Measurements from ENCODE around the gene RNF169.

Gene RNF169

DNA sequence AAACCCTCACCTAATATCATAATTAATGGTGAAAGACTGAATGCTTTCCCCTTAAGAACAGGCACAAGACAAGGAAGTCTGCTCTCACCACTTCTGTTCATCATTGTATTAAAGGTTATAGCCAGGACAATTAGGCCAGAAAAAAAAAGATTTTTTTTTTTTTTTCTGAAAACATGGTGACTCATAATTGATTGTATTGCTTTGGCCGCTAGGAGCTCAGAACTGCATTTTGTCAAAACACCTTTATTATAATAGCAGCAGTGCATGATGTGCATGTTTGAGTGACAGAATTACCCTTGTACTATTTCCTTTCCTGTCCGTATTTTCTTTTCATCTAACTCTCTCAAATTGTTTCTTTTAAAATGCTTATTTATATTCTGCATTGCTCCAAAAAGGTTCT is 98.1 kb downstream of the RNF169 start:
- FAIRE-seq (no peak), DNase-seq (ENCODE audit: insufficient read length, low spot score) (no peak)
- TF ChIP-seq, protein P1, sequence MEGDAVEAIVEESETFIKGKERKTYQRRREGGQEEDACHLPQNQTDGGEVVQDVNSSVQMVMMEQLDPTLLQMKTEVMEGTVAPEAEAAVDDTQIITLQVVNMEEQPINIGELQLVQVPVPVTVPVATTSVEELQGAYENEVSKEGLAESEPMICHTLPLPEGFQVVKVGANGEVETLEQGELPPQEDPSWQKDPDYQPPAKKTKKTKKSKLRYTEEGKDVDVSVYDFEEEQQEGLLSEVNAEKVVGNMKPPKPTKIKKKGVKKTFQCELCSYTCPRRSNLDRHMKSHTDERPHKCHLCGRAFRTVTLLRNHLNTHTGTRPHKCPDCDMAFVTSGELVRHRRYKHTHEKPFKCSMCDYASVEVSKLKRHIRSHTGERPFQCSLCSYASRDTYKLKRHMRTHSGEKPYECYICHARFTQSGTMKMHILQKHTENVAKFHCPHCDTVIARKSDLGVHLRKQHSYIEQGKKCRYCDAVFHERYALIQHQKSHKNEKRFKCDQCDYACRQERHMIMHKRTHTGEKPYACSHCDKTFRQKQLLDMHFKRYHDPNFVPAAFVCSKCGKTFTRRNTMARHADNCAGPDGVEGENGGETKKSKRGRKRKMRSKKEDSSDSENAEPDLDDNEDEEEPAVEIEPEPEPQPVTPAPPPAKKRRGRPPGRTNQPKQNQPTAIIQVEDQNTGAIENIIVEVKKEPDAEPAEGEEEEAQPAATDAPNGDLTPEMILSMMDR (IDR thresholded peaks at IDR 0.05; ENCODE audit: insufficient read depth, missing control alignments), result no peak

GRCh38 chr11:74847395-74847794 is 98.7 kb downstream of the RNF169 start:
- DNase-seq (ENCODE audit: insufficient read length, low spot score) (no peak), FAIRE-seq (no peak)
- TF ChIP-seq, protein P1 (IDR thresholded peaks at IDR 0.05; ENCODE audit: insufficient read depth, missing control alignments), result no peak

DNA sequence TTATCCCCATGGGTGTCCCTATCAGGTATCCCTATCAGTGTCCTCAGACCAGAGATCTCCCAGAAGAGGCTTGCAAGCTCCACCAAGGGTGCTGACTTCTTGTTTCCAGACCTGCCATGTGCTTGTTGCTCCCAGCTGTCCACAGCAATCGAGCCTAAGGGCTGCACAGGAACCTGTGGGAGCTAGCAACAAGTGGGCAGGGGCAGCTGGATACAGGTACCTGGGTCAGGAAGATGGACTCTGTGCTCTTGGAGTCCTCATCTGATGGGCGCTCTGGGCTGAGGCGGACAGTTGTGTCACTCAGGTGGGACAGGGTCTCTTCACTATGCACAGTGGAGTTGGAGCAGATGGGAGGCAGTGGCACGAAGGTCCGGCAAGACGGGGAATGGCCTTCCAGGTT is 99.2 kb downstream of the RNF169 start:
- FAIRE-seq (no peak), DNase-seq (ENCODE audit: insufficient read length, low spot score) (no peak)
- TF ChIP-seq, protein P1 (IDR thresholded peaks at IDR 0.05; ENCODE audit: insufficient read depth, missing control alignments), result no peak

- FAIRE-seq (no peak), DNase-seq (ENCODE audit: insufficient read length, low spot score) (no peak)
- TF ChIP-seq, protein P1 (IDR thresholded peaks at IDR 0.05; ENCODE audit: insufficient read depth, missing control alignments), result no peak
Observed at GRCh38 chr11:74849525-74850391, 101.1 kb downstream of the RNF169 start.

- FAIRE-seq (no peak), DNase-seq (ENCODE audit: insufficient read length, low spot score) (no peak)
- TF ChIP-seq, protein P1 (IDR thresholded peaks at IDR 0.05; ENCODE audit: insufficient read depth, missing control alignments), result no peak
Observed at GRCh38 chr11:74853223-74853622, 104.6 kb downstream of the RNF169 start.

GRCh38 chr11:74860743-74861142 is 112.1 kb downstream of the RNF169 start:
- TF ChIP-seq, protein P1 (IDR thresholded peaks at IDR 0.05; ENCODE audit: insufficient read depth, missing control alignments), result no peak
- no peak for FAIRE-seq
- no peak for DNase-seq (ENCODE audit: insufficient read length, low spot score)

DNA sequence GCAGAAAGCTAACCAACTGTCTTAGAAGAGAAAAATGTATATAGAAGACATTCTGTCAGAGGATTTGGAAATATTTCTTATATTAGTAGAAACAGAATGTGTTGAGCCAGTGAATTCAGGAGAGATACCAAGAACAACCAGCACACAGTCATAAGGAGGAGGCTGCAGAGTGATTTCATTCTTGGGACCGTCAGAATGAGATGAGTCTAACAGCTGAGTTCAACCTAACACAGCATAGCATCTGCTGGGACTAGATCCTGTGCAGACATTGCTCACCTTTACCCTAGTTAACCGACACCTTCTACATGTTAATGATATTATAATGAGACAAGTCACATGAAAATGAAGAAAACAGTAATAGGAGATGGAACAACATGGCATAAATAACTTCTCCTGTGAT is 114.8 kb downstream of the RNF169 start:
- FAIRE-seq (no peak), DNase-seq (ENCODE audit: insufficient read length, low spot score) (no peak)
- TF ChIP-seq, protein P1 (IDR thresholded peaks at IDR 0.05; ENCODE audit: insufficient read depth, missing control alignments), result no peak
